GM19238 (cell line): ENCODE results near the gene CKMT2.

Experiments
- DNase-seq: peaks from one replicate; pipeline ENCODE4 v3.0.0; 2011; ENCODE audit warnings: low spot score; ENCODE audit not compliant: insufficient read length

CKMT2 gene

GRCh38 chr5:81214848-81215247 is 18.3 kb upstream of the CKMT2 start:
- DNase-seq: no peak

- no peak for DNase-seq
Observed at GRCh38 chr5:81216152-81216551, 17.0 kb upstream of the CKMT2 start.

DNA sequence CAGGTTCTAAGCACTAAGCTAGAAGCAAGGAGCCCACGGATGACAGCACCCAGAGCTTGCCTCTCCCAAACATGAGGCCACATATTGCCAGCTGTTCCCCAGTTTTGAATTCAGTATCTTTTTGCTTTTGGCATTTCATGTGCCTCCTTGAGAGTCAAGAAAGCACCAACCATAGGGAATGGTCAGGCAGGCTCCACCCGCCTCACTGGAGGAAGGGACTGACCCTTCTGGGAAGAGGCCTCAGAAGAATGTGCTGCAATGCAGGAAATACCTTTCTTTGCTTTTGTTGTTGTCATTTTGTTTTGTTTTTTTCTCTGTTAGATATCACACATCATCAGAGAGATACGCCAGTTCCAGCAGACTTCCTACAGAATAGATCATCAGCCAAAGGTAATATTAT is 13.7 kb upstream of the CKMT2 start:
- DNase-seq: no peak

GRCh38 chr5:81222285-81222684 is 10.8 kb upstream of the CKMT2 start:
- no peak for DNase-seq

DNA sequence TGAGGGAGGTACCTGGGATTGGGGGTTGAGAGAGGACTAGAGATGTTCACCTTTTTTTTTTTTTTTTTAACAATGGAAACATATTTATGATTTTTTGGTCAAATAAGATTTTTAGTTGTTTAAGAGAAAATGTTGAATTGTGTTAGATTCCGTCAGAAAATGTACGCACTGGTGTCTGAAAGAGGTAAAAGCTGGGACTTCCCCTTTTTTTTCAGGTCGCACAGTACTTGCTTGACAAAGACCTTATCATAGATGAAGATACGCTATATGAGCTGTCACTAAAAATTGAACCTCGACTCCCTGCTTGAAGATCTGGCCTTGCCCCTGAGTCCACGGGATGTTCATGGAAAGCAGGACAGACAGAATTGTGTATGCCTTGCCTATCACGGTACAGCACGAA is 7.7 kb upstream of the CKMT2 start:
- no peak for DNase-seq

- no peak for DNase-seq
Observed at GRCh38 chr5:81226286-81226685, 6.8 kb upstream of the CKMT2 start.

GRCh38 chr5:81226949-81227348 is 6.2 kb upstream of the CKMT2 start:
- DNase-seq: no peak

- no peak for DNase-seq
Observed at GRCh38 chr5:81228084-81228483, 5.0 kb upstream of the CKMT2 start.

DNA sequence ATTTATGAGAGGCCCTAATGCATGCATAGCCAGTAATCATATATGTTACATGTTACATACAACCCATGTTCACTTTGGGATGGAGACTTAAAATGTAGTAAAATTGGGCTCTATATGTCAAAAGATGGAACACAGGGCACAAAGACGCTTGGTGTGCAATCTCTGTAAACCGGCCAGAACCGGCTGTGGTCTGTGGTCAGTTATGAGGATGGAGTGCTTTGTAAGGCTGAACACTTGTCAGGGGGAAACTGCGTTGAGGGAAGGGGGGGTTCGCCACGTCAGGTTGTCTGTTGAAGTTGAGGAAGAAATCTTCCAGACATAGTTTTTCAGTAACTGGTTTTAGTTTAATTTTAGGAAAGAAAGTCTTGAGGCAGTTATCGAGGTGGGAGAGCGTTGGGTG is 2.7 kb upstream of the CKMT2 start:
- DNase-seq: no peak

DNA sequence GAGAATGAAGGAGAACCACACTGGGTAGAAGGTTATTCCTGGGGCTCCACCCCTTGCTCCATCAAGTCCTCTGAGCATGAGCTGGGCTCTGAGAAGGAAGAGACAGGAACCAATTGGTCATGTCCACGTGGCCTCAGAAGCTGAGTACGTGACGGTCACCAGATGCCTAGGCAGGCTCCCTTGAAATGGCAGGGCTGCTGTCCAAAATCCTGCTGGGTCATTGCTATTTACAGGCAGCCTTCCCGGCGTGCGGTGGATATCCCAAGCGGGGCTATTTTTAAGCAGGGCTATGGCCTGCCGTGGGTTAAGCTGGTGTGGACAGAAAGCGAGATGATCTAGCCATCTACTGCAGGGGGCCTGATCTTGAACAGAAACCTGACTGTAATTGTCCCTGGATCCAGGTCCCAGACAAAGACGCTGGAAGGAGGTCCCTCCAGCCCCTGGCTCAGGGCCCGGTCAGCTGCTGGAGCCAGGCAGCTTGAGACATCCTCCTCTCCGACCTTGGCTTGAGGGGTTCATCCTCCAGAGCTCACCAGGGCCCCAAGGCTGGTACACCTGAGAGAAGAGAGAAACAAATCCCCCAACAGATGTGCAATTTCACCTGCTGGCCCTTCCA is 550 bp upstream of the CKMT2 start:
- no peak for DNase-seq

DNA sequence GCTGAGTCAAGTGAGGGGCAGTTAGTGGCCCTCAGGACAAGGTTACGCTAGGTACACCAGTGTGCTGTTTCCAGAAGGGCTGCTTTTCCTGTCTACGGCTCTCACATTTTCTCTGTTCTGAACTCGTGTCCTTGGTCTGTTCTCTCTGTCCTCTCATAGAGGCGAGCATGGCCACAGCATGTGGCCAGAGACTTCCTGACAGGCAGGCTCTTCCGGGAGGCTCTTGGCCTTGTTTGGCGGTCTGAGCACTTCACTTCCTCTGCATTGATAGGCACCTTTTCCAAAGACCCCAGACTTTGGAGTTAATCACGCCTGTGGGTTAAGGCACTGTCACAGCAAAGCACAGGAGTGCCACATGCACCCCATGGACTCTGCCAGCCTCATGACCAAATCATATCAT is 1.2 kb downstream of the CKMT2 start:
- no peak for DNase-seq

- DNase-seq: no peak
Observed at GRCh38 chr5:81234801-81235200, 1.7 kb downstream of the CKMT2 start.

- no peak for DNase-seq
Observed at GRCh38 chr5:81235287-81236072, 2.4 kb downstream of the CKMT2 start.

DNA sequence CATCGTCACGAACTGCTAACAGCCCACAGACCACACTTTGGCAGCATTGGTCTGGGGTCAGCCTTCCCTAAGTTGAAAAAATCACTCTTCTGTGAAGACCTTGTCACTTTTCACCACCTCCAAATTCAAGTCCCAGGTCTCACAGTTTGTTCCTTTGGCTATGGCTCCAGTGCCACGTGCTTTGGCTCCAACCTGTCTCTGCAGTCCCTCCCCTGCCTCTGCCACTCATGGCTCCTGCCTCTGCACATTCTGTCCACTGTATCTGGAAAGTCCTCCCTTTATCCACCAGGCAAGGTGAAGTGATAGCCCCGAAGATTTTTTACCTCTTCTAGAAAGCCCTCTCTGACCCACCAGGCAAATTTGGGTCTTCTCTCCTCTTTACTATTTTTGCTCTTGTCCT is 5.3 kb downstream of the CKMT2 start:
- DNase-seq: no peak

DNA sequence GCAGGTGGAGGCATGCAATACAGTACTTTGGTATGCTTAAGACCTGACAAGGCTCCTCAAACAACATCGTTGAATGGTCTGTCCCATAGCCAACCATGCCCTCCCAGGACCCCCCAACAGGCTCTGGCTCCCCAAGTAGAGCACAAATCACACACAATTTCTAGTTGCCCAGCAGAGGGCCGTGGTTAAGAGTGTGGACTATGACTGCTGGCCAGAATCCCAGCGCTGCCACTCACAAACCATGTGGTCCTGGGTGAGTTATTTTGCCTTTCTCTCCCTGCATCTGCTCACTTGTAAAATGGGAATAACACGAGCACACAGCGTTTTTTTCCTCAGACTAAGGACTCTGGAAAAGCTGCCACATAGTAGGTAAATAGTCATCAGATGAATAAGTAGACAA is 6.5 kb downstream of the CKMT2 start:
- no peak for DNase-seq

GRCh38 chr5:81241001-81241400 is 7.9 kb downstream of the CKMT2 start:
- no peak for DNase-seq

GRCh38 chr5:81241961-81242648 is 9.0 kb downstream of the CKMT2 start:
- DNase-seq: no peak

DNA sequence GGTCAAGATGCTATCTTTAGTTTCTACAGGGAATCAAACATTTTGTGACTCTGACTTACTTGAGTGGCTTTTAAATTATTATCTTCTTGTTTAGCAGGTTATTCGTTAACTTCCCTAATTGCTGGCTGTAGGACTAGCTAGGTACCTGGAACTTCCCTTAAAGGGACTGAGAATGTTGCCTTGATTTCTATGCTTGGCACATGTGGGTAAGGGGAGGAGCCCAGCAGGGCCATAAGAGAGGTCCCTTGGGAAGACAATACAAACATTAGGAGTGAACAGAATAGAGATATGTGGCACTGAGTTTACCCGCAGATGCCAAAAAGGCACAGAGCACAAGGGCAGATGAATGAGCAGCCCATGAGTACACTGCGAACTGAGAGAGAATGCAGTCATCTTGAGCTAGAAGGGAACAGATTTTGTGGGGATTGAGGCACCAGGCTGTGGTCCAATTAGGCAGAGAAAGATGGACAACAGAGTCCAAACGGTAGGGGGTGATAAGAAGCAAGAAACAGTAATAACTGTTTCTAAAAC is 9.8 kb downstream of the CKMT2 start:
- no peak for DNase-seq

- DNase-seq: no peak
Observed at GRCh38 chr5:81244451-81244850, 11.3 kb downstream of the CKMT2 start.

GRCh38 chr5:81245871-81246235 is 12.7 kb downstream of the CKMT2 start:
- no peak for DNase-seq

DNA sequence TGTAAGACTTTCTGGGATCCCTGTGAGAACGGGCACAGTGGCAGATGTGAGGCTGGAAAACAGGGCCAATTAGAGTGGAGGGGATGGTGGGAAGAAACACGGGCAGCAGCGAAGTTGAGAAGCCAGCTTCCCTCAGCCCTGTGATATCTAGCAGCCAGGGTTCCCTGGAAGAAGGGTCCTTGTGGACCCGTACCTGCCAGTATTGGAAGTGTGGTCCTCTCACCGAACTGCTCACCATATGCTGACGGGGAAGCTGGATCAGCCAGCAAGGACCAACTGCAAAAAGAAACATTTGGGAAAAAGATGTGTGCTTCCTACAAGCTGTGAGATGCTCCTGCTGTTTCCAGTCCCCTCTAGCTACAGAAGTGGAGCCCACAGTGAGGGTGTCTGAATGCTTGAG is 13.6 kb downstream of the CKMT2 start:
- DNase-seq: no peak

DNA sequence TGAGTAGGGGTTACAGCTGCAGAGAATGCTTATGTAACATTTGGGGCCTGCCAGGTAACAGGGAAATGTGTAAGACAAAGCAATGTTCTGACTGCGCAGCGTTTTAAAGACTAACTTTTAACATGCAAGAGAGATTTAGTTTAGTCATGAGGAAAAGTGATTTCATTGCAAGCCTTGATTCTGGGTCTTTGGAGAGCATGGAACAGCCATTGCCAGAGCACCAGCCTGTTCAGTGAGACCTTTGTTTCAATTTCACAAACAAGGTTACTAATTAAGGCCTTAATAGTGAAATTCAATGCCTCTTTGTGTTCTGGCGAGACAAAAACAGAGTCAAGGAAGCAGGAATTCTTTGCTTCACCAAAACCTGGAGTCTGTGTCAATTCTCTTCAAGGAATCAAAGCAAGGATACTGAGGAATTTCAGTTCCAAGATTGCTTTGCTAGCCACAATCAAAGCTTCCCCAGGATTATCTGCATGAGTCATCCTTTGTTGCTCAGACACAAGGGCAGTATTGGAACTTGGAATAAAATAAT is 14.4 kb downstream of the CKMT2 start:
- no peak for DNase-seq
